GM18526 (cell line): ENCODE measurements around the gene LYPD6B.
A peak's percentile ranks its signal among the peaks of the same experiment; 100 is the strongest.

ENCODE experiments used
- POLR2A ChIP-seq: IDR thresholded peaks from 3 replicates; pipeline ENCODE4 v1.6.1; 2011; ENCODE audit not compliant: insufficient read length; ENCODE audit errors: extremely low read depth

LYPD6B gene

GRCh38 chr2:149004836-149005235 is 33.7 kb upstream of the LYPD6B start:
- no peak for TF ChIP-seq POLR2A

GRCh38 chr2:149005471-149006077 is 32.9 kb upstream of the LYPD6B start:
- TF ChIP-seq POLR2A: no peak

- TF ChIP-seq POLR2A: no peak
Measured at GRCh38 chr2:149006883-149007543, 31.5 kb upstream of the LYPD6B start.

- TF ChIP-seq POLR2A: no peak
Measured at GRCh38 chr2:149008381-149008780, 30.1 kb upstream of the LYPD6B start.

- TF ChIP-seq POLR2A: no peak
Measured at GRCh38 chr2:149009576-149010461, 28.7 kb upstream of the LYPD6B start.

- no peak for TF ChIP-seq POLR2A
Measured at GRCh38 chr2:149012545-149012944, 26.0 kb upstream of the LYPD6B start.

GRCh38 chr2:149015501-149015900 is 23.0 kb upstream of the LYPD6B start:
- TF ChIP-seq POLR2A: no peak

- TF ChIP-seq POLR2A: no peak
Measured at GRCh38 chr2:149015926-149016563, 22.5 kb upstream of the LYPD6B start.

- no peak for TF ChIP-seq POLR2A
Measured at GRCh38 chr2:149017116-149017985, 21.1 kb upstream of the LYPD6B start.

GRCh38 chr2:149018981-149019380 is 19.5 kb upstream of the LYPD6B start:
- no peak for TF ChIP-seq POLR2A

- TF ChIP-seq POLR2A: no peak
Measured at GRCh38 chr2:149019768-149020167, 18.7 kb upstream of the LYPD6B start.

- TF ChIP-seq POLR2A: peak; percentile 22
Measured at GRCh38 chr2:149020432-149020851, 18.1 kb upstream of the LYPD6B start.

- no peak for TF ChIP-seq POLR2A
Measured at GRCh38 chr2:149021271-149021719, 17.2 kb upstream of the LYPD6B start.

GRCh38 chr2:149021761-149022160 is 16.7 kb upstream of the LYPD6B start:
- TF ChIP-seq POLR2A: no peak
